Measurements from ENCODE around the gene PSME4.

PSME4 gene

DNA sequence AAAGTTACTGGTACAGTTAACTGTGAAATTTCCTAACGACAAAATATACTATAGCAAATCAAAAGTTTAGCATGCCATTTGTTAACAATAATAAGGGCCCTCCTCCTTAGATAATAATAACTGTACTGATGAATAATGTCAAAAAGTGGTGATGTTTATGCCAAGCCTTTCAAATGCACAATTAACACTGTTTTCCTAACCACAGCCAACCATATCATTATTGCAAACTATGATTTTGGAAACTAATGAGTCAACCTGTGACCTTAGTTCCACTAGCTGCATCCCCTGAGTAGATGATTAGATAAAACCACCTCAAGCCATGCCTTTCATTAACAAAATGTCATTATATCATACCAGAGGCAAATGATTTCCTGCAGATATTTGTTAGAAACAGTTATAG lies 85.9 kb downstream of the PSME4 start:
- Mint-ChIP-seq H3K27ac (no peak overlapping the region), H3K4me3 (no peak overlapping the region), H3K4me1 (no peaks in the 10 kb centered on the region), H3K9me3 (no peaks in the 10 kb centered on the region), H3K36me3 (ENCODE audit: low read depth) (peaks cover 77% of the 10 kb centered on the region), H3K27me3 (ENCODE audit: low read depth, poor library complexity) (no peaks in the 10 kb centered on the region)
- DNase-seq = no peak
- TF ChIP-seq, protein P1, sequence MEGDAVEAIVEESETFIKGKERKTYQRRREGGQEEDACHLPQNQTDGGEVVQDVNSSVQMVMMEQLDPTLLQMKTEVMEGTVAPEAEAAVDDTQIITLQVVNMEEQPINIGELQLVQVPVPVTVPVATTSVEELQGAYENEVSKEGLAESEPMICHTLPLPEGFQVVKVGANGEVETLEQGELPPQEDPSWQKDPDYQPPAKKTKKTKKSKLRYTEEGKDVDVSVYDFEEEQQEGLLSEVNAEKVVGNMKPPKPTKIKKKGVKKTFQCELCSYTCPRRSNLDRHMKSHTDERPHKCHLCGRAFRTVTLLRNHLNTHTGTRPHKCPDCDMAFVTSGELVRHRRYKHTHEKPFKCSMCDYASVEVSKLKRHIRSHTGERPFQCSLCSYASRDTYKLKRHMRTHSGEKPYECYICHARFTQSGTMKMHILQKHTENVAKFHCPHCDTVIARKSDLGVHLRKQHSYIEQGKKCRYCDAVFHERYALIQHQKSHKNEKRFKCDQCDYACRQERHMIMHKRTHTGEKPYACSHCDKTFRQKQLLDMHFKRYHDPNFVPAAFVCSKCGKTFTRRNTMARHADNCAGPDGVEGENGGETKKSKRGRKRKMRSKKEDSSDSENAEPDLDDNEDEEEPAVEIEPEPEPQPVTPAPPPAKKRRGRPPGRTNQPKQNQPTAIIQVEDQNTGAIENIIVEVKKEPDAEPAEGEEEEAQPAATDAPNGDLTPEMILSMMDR (IDR thresholded peaks at IDR 0.05) = no peak

DNA sequence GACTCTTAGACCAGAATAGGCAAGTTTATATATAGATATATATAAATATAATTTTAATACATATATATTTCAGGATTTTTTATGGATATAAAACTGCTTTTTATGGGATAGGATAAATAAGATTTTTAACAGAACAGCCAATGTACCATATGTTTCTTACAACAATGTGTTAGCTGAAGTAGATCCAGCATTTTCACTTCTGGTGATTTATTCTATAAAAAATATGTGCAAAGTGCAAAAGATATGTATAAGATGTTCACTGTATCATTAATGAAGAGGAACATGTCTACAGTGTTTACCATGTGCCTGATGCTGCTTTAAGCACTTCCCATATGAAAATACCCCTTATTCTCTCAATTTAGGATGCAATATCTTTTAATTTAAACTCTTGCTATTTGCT lies 88.8 kb downstream of the PSME4 start:
- no peak overlapping the region for H3K27ac Mint-ChIP-seq
- peaks cover 77% of the 10 kb centered on the region for H3K36me3 Mint-ChIP-seq (ENCODE audit: low read depth)
- H3K4me3 Mint-ChIP-seq = no peak overlapping the region
- TF ChIP-seq, protein P1 (IDR thresholded peaks at IDR 0.05) = no peak
- H3K9me3 Mint-ChIP-seq = no peaks in the 10 kb centered on the region
- no peak for DNase-seq
- peaks cover 2% of the 10 kb centered on the region for H3K27me3 Mint-ChIP-seq (ENCODE audit: low read depth, poor library complexity)
- H3K4me1 Mint-ChIP-seq = peaks cover 4% of the 10 kb centered on the region

DNA sequence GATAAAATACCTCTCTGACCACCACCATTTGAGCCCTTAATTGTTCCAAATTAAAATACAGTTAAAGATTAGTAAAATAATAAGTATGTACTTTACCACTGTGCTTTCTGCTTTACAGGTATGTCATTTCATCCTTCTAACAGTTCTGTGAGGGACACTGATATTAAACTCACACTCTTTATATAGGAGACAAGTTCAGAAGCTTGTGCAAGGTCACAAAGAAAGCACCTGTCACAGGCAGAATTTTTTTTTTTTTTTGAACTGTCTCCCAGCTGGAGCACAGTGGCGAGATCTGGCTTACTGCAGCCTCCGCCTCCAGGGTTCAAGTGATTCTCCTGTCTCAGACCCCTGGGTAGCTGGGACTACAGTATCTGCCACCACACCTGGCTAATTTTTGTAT lies 89.4 kb downstream of the PSME4 start:
- Mint-ChIP-seq H3K4me1 (peaks cover 4% of the 10 kb centered on the region), H3K4me3 (no peak overlapping the region), H3K27ac (no peak overlapping the region), H3K27me3 (ENCODE audit: low read depth, poor library complexity) (peaks cover 2% of the 10 kb centered on the region), H3K9me3 (no peaks in the 10 kb centered on the region), H3K36me3 (ENCODE audit: low read depth) (peaks cover 71% of the 10 kb centered on the region)
- DNase-seq = no peak
- TF ChIP-seq, protein P1 (IDR thresholded peaks at IDR 0.05) = no peak

DNA sequence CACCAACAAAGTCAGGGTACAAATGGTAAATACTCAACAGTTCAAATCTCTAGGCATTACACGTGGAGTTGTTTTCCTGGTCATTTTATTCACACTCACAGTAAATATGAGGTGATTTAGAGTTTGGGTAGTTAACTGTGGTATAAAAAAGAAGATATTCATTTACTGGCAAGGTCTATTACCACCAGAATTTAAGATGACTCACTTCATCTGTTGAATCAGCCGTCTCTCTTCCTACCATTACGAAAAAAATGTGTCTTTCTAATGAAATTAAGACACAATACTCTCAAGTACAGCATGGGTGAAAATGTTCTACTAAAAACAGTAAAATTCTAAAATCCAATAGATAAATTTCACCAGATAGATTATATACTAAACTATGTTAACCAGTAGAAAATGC lies 90.0 kb downstream of the PSME4 start:
- peaks cover 2% of the 10 kb centered on the region for H3K27me3 Mint-ChIP-seq (ENCODE audit: low read depth, poor library complexity)
- H3K4me3 Mint-ChIP-seq = no peak overlapping the region
- peaks cover 71% of the 10 kb centered on the region for H3K36me3 Mint-ChIP-seq (ENCODE audit: low read depth)
- DNase-seq = no peak
- no peaks in the 10 kb centered on the region for H3K9me3 Mint-ChIP-seq
- H3K27ac Mint-ChIP-seq = no peak overlapping the region
- TF ChIP-seq, protein P1 (IDR thresholded peaks at IDR 0.05) = no peak
- H3K4me1 Mint-ChIP-seq = peaks cover 4% of the 10 kb centered on the region

DNA sequence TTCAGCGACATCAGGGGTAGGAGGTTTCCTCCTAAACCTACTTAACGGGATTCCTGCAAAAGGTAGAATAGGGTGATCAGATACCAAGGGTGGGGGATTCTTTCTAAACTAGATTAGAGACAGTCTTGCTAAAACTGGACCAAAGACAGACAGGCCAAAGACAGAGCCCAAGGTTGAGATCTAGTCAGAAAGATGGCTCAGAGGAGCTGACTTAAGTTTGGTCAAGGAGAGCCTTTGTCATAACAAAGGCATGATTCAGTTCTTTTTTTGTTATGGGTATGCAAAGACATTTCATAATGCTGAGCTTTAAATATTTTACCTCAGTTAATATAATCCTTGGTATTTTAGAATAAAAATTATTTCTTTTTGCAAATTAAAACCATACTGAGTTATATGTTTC lies 93.2 kb downstream of the PSME4 start:
- H3K4me1 Mint-ChIP-seq = peaks cover 4% of the 10 kb centered on the region
- no peak overlapping the region for H3K27ac Mint-ChIP-seq
- TF ChIP-seq, protein P1 (IDR thresholded peaks at IDR 0.05) = no peak
- H3K4me3 Mint-ChIP-seq = no peak overlapping the region
- DNase-seq = no peak
- peaks cover 68% of the 10 kb centered on the region for H3K36me3 Mint-ChIP-seq (ENCODE audit: low read depth)
- no peaks in the 10 kb centered on the region for H3K9me3 Mint-ChIP-seq
- peaks cover 2% of the 10 kb centered on the region for H3K27me3 Mint-ChIP-seq (ENCODE audit: low read depth, poor library complexity)

DNA sequence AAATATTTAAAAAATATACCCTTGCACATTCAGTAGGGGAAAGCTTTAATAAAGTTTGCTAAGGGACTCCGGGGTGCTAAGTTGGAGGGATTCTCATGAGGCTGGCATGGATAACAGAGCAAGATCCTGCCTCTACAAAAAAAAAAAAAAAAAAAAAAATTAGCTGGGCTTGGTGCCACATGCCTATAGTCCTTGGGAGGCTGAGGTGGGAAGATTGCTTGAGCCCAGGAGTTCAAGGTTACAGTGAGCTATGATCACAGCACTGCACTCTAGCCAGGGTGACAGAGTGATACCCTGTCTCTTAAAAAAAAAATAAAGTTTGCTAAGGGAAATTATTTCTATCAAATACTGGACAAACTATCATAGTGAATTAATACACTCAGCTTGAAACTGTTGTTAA lies 93.7 kb downstream of the PSME4 start:
- no peaks in the 10 kb centered on the region for H3K9me3 Mint-ChIP-seq
- peaks cover 2% of the 10 kb centered on the region for H3K27me3 Mint-ChIP-seq (ENCODE audit: low read depth, poor library complexity)
- H3K27ac Mint-ChIP-seq = no peak overlapping the region
- no peak overlapping the region for H3K4me3 Mint-ChIP-seq
- TF ChIP-seq, protein P1 (IDR thresholded peaks at IDR 0.05) = no peak
- peaks cover 4% of the 10 kb centered on the region for H3K4me1 Mint-ChIP-seq
- DNase-seq = no peak
- peaks cover 64% of the 10 kb centered on the region for H3K36me3 Mint-ChIP-seq (ENCODE audit: low read depth)

All from nephron progenitor cell (in vitro differentiated cells).